Activated CD8-positive, alpha-beta T cell treated with anti-CD3 and anti-CD28 coated beads for 36 hours (primary cell): ENCODE data around the gene TBC1D22A. TPM values are rescaled to one million over a fixed set of nuclear protein-coding genes. Genes with fewer than 3 reads are reported as not detected.
"Not testable (repeated sequence)": the region's sequence is repeated elsewhere in the genome, so short reads cannot be mapped to it uniquely, and the experiment has no call there.

Experiments used
- ATAC-seq: fragments of 200-7000 bp; cut with Tn5 transposase; one replicate; pipeline ENCODE4 v1.10.0; 2021; ENCODE audit warnings: mild to moderate bottlenecking, moderate library complexity
- CTCF ChIA-PET: fragments of 350-600 bp; sonication (Branson Sonifier 250); formaldehyde crosslinking; loops from one replicate; lab custom pipeline; 2021; ENCODE audit warnings: antibody characterized with exemption; lab: Charles Lee
- POLR2A ChIA-PET: fragments of 350-600 bp; sonication (Branson Sonifier 250); formaldehyde crosslinking; loops from one replicate; lab custom pipeline; 2021; ENCODE audit warnings: antibody characterized with exemption; lab: Charles Lee
- DNase-seq: peaks from one replicate; pipeline ENCODE4 v3.0.0-alpha.2; 2020
- H3K27ac Mint-ChIP-seq: one replicate; pipeline ENCODE4 v1.8.0; 2021; ENCODE audit warnings: mild to moderate bottlenecking, mixed read lengths
- H3K27me3 Mint-ChIP-seq: one replicate; pipeline ENCODE4 v1.8.0; 2021; ENCODE audit warnings: mixed read lengths
- H3K36me3 Mint-ChIP-seq: one replicate; pipeline ENCODE4 v1.8.0; 2021; ENCODE audit warnings: low read depth, mixed read lengths
- H3K4me1 Mint-ChIP-seq: one replicate; pipeline ENCODE4 v1.8.0; 2021; ENCODE audit warnings: low read depth, mixed read lengths
- H3K4me3 Mint-ChIP-seq: one replicate; pipeline ENCODE4 v1.8.0; 2021; ENCODE audit warnings: mild to moderate bottlenecking, moderate library complexity, mixed read lengths
- H3K9me3 Mint-ChIP-seq: one replicate; pipeline ENCODE4 v1.8.0; 2021; ENCODE audit warnings: mixed read lengths
- CTCF ChIP-seq: fragments of 200-600 bp; IDR thresholded peaks from one replicate; pipeline ENCODE4 v1.8.0; 2022; ENCODE audit warnings: antibody characterized with exemption, mild to moderate bottlenecking
- intact Hi-C: fragments of 100-400 bp; cut with micrococcal nuclease; formaldehyde crosslinking; loops from one replicate; pipeline ENCODE4 v1.10.0; 2022
- total RNA-seq, 2 experiments: library from RNA; stranded (reverse); gene quantifications; one replicate each; pipeline ENCODE4 v1.2.3, GENCODE V29; 2021

TBC1D22A gene
- total RNA-seq, 2 experiments from 2014 or later, result 41.0 to 42.8 TPM

- DNase-seq (no peak), ATAC-seq (no peak)
- Mint-ChIP-seq H3K4me3 (no peak overlapping the region), H3K36me3 (peaks cover 27% of the 10 kb centered on the region), H3K4me1 (peaks cover 3% of the 10 kb centered on the region), H3K9me3 (no peaks in the 10 kb centered on the region), H3K27me3 (no peaks in the 10 kb centered on the region), H3K27ac (no peak overlapping the region)
- ChIA-PET POLR2A (no interaction called here), CTCF (no interaction called here)
- no peak for TF ChIP-seq CTCF
- intact Hi-C loops, result no loop called here
Observed at GRCh38 chr22:46976598-46976997, 214.1 kb downstream of the TBC1D22A start.

- H3K36me3 Mint-ChIP-seq, result peaks cover 23% of the 10 kb centered on the region
- H3K4me3 Mint-ChIP-seq, result no peak overlapping the region
- ChIA-PET CTCF (no interaction called here), POLR2A (no interaction called here)
- no peak overlapping the region for H3K27ac Mint-ChIP-seq
- H3K27me3 Mint-ChIP-seq, result no peaks in the 10 kb centered on the region
- DNase-seq (no peak), ATAC-seq (no peak)
- TF ChIP-seq CTCF, result no peak
- intact Hi-C loops, result no loop called here
- peaks cover 3% of the 10 kb centered on the region for H3K4me1 Mint-ChIP-seq
- H3K9me3 Mint-ChIP-seq, result no peaks in the 10 kb centered on the region
Observed at GRCh38 chr22:46977656-46978343, 215.3 kb downstream of the TBC1D22A start.

DNA sequence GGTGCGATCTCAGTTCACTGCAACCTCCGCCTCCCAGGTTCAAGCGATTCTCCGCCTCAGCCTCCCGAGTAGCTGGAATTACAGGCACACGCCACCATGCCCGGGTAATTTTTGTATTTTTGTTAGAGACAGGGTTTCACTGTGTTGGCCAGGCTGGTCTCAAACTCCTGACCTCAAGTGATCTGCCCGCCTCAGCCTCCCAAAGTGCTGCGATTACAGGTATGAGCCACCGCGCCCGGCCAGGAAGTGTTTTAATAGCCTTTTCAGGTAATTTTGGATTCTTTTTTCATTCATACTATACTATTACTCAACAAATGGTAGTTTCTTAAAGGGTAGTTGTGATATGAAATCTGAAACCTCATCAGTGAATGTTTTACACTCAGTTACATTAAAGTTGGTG lies 216.2 kb downstream of the TBC1D22A start:
- POLR2A ChIA-PET, result interaction anchor here (0.6 kb wide), 1 partner anchor 271 kb away, joined by 5 read pairs; no protein-coding TSS in a partner anchor
- H3K27me3 Mint-ChIP-seq, DNase-seq, H3K4me3 Mint-ChIP-seq, H3K4me1 Mint-ChIP-seq, H3K9me3 Mint-ChIP-seq, CTCF ChIA-PET, intact Hi-C loops, ATAC-seq, H3K27ac Mint-ChIP-seq: not testable (repeated sequence)
- peaks cover 23% of the 10 kb centered on the region for H3K36me3 Mint-ChIP-seq

DNA sequence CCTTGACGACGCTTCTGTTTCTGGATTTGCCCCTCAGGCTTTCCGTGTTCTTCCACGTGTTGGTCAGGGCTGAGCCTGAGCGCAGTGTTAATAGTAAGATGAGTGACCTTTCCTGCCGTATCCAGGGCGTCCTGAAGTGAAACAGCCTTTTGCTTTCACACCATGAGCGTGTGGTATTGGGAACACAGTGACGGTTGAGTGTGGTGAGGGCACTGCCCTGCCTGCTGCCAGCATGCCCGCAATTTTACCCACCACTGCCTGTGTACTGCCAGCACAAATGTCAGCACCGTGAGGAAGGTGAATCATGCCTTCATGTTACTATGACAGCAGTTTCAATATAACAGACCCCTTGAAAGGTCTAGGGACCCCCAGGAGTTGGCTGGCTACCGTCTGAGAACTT lies 217.1 kb downstream of the TBC1D22A start:
- Mint-ChIP-seq H3K27ac (no peak overlapping the region), H3K27me3 (no peaks in the 10 kb centered on the region), H3K9me3 (no peaks in the 10 kb centered on the region), H3K4me3 (no peak overlapping the region), H3K36me3 (peaks cover 25% of the 10 kb centered on the region), H3K4me1 (peaks cover 7% of the 10 kb centered on the region)
- DNase-seq (no peak), ATAC-seq (no peak)
- POLR2A ChIA-PET, result interaction anchor here (0.6 kb wide), 1 partner anchor 87 kb away, joined by 3 read pairs; no protein-coding TSS in a partner anchor
- CTCF ChIA-PET, result no interaction called here
- intact Hi-C loops, result no loop called here
- TF ChIP-seq CTCF, result no peak

DNA sequence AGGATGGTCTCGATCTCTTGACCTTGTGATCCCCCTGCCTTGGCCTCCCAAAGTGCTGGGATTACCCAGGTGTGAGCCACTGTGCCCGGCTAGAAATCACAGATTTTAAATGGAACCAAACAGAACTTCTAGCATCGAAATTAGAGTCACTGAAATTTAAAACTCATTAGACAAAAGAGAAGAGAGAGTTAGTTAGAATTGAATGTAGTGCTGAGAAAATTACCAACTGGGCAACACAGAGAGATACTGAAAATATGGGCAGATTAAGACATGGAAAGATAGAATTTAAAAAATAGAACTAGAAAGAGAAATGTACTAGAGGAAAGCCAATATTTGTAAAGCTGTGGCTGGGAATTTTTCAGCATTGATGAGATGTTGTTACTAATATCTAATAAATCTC lies 217.9 kb downstream of the TBC1D22A start:
- H3K27ac Mint-ChIP-seq, result no peak overlapping the region
- DNase-seq (no peak), ATAC-seq (no peak)
- H3K27me3 Mint-ChIP-seq, result no peaks in the 10 kb centered on the region
- ChIA-PET POLR2A (no interaction called here), CTCF (no interaction called here)
- intact Hi-C loops, result no loop called here
- H3K4me1 Mint-ChIP-seq, result peaks cover 4% of the 10 kb centered on the region
- H3K36me3 Mint-ChIP-seq, result peaks cover 24% of the 10 kb centered on the region
- H3K9me3 Mint-ChIP-seq, result no peaks in the 10 kb centered on the region
- no peak overlapping the region for H3K4me3 Mint-ChIP-seq
- TF ChIP-seq CTCF, result no peak
